GM21619 (cell line): ENCODE results near the gene COL4A2.
A peak's percentile ranks its signal among the peaks of the same experiment; 100 is the strongest.
"Not testable (repeated sequence)": the region's sequence is repeated elsewhere in the genome, so short reads cannot be mapped to it uniquely, and the experiment has no call there.

ENCODE experiments used
- ATAC-seq: cut with Tn5 transposase; IDR thresholded peaks from one replicate; pipeline ENCODE4 v1.9.1; 2021; ENCODE audit not compliant: unreplicated experiment

Gene COL4A2

GRCh38 chr13:110449219-110450015 lies 142.3 kb downstream of the COL4A2 start:
- no peak for ATAC-seq

- no peak for ATAC-seq
Measured at GRCh38 chr13:110450016-110450900, 143.2 kb downstream of the COL4A2 start.

GRCh38 chr13:110450941-110451730 lies 144.1 kb downstream of the COL4A2 start:
- no peak for ATAC-seq

GRCh38 chr13:110453091-110453490 lies 146.0 kb downstream of the COL4A2 start:
- ATAC-seq: not testable (repeated sequence)

GRCh38 chr13:110453797-110454196 lies 146.7 kb downstream of the COL4A2 start:
- ATAC-seq: no peak

GRCh38 chr13:110454227-110454859 lies 147.3 kb downstream of the COL4A2 start:
- no peak for ATAC-seq

- ATAC-seq: no peak
Measured at GRCh38 chr13:110454956-110455355, 147.9 kb downstream of the COL4A2 start.

GRCh38 chr13:110455444-110455843 lies 148.4 kb downstream of the COL4A2 start:
- ATAC-seq: no peak

GRCh38 chr13:110455941-110456340 lies 148.9 kb downstream of the COL4A2 start:
- peak; percentile 98 for ATAC-seq

GRCh38 chr13:110456550-110456949 lies 149.5 kb downstream of the COL4A2 start:
- no peak for ATAC-seq

- no peak for ATAC-seq
Measured at GRCh38 chr13:110457361-110457760, 150.3 kb downstream of the COL4A2 start.

- ATAC-seq: no peak
Measured at GRCh38 chr13:110458017-110458416, 150.9 kb downstream of the COL4A2 start.

- ATAC-seq: no peak
Measured at GRCh38 chr13:110458594-110459365, 151.7 kb downstream of the COL4A2 start.

GRCh38 chr13:110462091-110462490 lies 155.0 kb downstream of the COL4A2 start:
- no peak for ATAC-seq

GRCh38 chr13:110463156-110463555 lies 156.1 kb downstream of the COL4A2 start:
- ATAC-seq: no peak

GRCh38 chr13:110463871-110464510 lies 156.9 kb downstream of the COL4A2 start:
- ATAC-seq: no peak

- no peak for ATAC-seq
Measured at GRCh38 chr13:110464556-110465333, 157.7 kb downstream of the COL4A2 start.

- ATAC-seq: no peak
Measured at GRCh38 chr13:110465696-110466095, 158.6 kb downstream of the COL4A2 start.
